ENCODE results near the gene TFF3. TPM values are rescaled to one million over a fixed set of nuclear protein-coding genes. Genes with fewer than 3 reads are reported as not detected.

TFF3 gene
- total RNA-seq, 1 donor from 2014 or later, result 30.9 TPM

DNA sequence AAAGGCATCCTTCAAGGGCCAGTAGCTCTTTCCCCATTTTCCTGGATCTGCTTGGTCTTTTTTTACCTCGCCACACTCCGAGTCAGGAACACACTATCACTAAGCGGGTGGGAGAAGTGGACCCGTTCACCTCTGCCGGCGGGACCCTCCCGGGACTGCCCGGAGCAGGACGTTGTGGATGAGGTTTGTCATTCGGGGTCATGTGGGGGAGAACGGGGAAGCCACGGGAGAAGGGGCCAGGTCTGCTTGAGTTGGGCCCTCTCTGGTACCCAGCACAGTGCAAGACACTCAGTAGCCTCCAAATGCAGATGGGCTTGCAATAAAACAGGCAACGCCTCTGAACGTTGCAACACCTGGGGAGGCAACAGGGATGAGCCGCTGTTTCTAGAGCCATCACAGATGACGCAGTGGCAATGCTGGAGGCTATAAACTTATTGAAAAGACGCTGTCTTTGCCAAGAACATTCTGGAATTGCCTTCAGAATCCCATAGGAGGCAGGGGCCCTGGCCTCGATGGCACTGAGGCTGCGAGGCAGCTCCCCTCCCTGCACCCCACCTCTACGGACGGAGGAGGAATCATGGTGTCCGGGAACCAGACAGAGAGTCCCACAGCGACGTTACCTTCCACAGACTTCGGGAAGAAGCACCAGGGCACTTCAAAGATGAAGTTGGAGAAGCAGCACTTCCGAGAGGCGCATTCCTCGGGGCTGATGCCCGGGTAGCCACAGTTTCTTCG is 31.8 kb upstream of the TFF3 start:
- DNase-seq, result no peak

DNA sequence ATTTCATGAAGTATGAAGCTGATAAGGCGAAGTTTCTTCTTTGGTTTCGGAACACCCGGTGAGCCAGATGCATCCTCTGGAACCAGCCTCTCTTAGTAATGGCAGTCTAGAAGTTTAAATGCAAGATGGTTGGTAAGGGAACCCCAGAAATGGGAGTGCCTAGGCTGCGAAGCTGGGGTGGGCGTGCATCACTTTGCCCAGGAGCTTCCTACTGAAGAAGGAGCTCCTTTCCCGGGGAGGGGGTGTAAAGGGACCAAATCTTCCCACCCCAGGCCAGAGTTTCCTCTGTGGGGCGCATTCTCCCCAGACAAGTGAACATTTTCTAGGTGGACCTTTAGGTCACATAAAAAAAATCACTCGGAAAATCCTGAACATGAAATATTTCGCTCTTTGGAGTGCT is 31.2 kb upstream of the TFF3 start:
- no peak for DNase-seq

DNA sequence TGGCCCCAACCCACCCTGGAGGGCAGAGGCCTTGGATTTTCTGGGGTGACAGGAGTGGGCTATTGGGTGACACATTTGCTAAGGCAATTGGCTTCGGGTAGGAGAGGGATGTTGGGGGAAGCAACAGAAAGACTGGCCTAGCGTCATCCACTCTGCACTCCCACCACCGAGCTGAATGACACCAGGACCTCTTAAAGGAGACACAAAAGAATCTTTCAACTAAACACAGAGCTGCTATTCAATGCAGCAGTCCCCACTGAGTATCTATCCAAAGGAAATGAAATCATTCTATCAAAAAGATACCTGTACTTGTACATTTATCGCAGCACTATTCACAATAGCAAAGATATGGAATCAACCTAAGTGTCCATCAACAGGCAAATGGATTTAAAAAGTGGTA is 29.4 kb upstream of the TFF3 start:
- DNase-seq, result no peak

DNA sequence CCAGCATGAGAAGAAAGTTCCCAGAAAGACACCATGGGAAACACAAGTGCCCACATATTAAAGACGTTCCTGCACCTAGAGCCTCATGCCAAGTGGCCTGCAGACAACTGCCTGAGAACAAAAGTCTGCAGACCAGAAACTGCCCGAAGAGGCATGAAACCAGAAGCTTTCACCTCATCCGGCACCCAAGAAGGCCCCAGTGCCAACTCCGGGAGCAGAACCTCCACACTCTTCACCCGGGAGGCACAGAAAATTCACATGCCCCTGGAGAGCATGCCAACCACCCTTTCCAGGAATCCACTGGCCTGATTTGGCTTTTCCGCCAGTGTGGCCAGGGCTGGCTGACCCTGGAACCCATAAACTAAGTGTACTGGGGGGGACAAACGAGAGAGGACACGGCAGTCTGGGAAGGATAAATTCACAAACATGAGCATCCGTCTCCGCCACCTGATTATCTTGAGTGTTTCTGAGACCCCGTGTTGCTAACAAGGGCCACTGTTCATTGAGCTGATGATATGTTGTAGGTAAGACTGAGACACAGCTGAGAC is 28.8 kb upstream of the TFF3 start:
- DNase-seq, result no peak

DNA sequence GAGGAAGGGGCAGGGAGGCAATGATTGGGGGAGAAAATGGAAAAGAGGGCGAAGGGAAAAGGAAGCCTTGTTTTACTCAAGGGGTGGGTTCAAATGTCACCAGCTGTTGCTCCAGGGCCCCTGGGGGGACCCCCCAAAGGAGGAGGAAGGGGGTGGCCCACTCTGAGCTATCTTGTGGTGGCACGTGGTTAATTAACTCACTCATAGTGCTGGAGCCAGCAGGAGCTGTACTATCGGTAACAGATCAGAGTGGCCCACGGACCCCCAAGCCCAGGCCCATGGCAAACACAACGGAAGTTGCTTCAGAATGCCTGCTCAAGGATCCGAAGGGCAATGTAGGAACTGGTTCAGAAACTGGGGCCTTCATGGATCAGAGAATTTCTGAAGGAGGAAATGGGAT is 28.3 kb upstream of the TFF3 start:
- no peak for DNase-seq

DNA sequence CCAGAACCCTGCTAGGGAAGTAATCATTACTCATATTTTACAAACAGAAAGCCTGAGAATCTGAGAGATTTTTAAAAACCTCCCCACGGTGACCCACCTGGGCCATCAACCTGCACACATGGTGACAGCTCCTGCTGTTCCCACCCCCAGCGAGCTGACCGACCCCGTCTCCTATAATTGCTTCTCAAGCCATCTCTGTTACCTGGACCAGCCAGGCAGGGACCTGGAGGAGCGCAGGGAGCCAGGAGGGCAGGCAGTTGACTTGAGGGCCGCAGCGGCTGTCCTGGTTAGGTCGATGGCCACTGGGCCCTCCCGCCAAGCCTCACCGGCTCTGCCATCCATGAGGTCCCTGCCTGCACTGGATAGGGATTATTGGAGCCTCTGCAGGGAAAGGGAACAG is 27.9 kb upstream of the TFF3 start:
- no peak for DNase-seq

DNA sequence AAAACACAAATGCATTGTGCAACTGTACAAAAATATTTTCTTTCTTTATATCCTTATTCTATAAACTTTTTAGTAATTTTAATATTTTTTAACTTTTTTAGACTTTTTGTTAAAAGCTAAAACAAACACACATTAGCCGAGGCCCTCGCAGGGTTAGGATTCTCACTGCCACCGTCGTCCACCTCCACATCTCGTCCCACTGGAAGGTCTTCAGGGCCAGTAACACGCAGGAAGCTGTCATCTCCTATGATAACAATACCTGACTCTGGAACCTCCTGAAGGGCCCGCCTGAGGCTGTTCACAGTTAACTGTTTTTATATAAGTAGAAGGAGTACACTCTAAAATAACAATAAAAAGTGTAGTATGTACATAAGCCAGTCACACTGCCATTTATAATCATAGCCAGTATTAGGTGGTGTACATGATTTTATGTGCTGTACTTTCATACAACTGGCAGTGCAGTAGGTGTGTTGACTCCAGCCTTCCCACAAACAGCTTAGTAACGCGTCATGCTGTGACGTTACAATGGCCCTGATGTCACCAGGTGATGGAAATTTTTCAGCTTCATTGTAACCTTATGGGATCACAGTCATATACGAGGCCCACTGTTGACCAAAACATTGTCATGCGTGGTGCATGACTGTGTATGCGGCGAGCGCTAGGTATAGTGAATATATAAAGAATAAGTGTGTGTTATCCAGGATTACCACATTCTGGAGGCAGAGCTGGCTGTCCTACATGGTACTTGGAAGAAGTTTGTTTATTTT is 26.8 kb upstream of the TFF3 start:
- DNase-seq, result no peak

DNA sequence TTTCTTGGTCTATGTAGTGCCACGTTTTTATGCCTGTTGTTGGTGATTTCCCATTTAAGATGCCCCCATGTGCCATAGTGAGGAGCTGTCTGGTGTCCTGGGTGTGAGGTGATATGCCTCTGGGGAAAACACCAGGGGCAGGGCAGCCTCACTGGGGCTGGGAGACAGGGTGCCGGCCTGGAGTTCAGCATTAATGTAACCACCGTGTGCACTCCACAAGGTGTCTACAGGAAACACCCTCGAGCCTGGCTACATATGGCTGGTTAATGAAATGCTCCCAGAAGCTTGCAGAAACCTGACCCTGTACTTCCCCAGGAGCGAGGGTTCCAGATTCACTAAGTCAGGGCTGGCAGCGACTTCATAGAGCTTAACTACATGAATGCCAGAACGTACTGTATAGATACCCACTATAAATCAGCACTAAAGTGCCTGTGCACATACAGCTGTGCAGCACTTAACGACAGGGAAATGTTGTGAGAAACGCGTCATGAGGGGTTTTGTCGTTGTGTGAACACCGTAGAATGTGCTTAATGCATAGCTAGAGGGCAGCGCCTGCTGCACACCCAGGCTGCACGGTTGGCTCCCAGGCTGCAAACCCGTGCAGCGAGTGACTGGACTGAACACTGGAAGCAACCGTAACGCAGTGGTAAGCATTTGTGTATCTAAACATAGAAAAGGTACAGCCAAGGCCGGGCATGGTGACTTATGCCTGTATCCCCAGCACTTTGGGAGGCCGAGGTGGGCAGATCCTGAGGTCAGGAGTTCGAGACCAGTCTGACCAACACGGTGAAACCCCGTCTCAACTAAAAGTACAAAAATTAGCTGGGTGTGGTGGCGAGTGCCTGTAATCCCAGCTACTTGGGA is 25.2 kb upstream of the TFF3 start:
- DNase-seq, result peak; percentile 47

DNA sequence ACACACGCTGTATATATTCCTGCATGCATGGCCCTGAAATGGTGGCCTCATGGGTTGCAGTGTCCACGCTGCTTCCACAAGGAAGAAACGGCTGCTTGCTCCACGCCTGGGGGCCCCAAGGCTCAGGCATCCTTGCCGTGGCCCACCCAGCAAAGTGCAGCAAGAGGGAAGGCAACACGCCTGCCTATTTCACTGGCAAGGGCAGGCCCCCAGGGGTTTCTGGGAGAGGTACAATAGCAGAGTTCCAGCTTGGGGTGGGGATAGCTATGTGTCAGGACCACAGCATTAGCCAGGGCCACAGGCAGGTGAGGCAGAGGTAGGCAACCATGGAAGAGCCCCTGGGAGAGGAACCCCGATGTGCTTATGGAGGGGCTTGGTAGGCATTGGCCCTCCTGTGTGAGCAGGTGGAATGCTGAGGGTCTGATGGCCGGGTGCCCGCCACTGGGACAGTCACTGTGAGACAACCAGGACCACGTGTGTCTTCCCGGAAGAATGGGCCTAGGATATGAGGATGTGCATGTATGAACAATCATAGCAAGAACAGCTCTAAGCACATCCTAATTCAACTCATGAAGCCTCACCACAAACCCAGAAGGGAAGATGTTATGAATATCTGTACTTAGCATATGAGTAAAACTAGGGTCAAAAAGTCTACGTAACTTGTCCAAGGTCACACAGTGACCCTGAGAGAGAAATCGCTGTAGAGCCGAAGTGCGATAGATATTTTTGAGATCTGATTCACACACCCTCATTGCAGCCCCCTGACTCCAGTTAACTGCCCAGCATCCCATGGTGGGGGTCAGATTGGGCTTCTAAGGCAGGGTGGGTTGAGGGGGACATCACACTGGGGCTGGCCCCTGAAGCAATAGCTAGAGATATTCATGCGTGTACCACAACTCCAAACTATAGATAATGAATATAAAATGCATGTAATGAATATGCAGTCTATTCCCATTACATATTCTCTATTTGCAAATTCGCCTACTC is 23.8 kb upstream of the TFF3 start:
- DNase-seq, result no peak

DNA sequence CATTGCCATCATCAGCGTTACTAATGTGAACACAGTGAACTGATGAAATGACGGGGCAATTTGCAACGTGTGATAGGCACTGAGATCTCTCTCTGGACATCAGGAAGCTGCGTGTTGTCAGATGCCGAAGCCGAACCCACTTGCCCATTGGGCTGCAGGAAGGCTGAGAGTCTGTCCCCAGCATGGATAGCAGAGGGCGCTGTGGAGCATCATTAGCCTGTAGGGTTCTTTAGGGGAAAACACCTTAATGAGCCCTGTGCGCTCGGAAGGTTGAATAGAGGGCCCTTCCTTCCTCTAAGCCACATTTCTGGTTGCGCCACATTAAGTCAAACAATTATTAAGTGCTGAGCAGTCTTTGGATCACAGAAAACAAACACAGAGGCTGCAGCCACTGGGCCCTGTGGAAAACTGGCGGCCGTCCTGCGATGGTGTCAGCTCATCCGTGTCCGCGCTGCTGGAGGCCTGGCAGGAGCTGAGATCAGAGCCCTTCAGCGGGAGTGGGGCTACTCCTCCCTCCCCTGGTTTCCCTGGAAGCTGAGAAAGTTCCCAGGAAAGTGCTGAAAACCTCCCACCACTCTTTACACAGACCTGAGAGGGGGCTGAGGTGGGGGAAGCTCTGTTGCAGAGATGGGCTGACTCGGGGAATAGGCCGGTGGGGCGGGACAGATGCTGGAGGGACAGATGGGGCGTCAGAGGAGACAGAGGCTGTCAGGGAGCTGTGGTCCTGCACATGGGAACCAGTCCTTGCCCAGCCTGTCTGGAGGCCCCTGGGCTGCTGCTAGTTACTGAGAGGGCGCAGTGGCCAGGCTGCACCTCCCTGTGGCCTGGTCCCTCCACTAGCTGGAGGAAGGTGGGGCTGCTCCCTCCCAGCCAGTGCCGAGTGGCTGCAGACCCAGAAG is 22.9 kb upstream of the TFF3 start:
- DNase-seq, result peak; percentile 73

DNA sequence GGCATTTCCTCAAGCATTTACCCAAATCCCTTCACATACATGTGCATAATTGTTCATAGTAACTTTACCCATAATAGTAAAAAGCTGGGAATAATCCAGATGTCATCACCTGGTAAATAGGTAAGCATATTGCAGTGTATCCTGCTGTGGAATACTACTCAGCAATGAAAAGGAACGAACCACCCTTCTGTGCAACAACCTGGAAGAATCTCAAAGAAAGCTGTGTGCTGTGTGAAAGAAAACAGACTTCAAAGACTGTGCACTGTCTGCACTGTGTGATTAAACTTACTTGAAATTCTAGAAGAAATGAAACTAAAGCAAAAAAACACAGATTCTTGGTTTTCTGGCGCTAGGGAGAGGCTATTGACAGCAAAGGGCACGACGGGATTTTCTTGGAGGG is 22.1 kb upstream of the TFF3 start:
- DNase-seq, result no peak

DNA sequence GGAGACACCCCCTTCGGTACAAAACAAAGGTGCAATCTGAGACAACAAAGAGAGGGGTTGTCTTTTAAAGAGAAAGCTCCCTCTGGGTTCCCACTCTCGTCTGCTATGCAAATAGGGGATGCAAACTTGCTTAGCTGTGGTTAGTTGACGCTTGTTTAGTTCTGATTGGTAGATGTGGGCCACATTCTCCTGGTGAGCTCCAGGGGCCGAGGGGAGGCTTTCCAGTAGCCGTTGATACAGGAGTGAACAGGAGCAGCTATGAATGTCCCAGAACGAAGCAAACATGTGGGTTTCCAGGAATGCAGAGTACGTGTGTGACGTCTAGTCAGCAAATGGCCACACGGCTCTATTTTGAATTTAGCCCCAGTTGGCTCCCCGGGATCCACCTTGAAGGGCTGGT is 20.8 kb upstream of the TFF3 start:
- DNase-seq, result peak; percentile 28

DNA sequence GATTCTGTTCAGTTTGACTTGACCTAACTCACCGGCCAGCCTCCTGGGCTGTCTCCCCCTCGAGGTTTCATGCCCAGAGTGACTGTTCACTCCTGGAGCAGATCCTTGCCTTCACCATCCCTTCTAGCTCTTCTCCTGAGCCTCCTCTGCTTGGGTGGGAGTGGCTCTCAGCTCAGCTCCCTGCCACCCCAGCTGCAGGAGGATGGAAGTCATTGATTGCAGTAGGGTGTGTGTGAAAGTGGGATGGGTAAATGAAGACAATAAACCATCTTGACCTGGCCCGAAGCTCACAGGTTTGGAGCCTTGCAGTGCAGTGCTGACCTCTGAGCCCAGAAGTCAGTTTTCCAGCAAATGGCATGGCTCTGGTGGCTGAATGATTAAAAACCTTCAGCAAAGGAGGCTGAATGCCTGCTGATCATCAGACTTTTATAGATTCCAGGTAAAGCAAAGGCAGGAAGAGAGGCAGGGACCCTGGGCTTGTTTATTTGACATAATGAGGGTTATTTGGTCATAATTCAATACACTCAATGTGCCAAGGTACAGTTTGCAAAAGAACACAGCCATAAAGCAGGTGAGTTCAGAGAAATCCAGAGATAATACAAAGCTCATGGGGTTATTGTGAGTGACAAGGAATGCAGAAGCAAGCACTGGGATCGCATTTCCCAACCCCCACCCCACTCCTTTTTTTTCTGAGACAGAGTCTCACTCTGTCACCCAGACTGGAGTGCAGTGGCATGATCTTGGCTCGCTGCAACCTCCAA is 17.5 kb upstream of the TFF3 start:
- DNase-seq, result no peak

DNA sequence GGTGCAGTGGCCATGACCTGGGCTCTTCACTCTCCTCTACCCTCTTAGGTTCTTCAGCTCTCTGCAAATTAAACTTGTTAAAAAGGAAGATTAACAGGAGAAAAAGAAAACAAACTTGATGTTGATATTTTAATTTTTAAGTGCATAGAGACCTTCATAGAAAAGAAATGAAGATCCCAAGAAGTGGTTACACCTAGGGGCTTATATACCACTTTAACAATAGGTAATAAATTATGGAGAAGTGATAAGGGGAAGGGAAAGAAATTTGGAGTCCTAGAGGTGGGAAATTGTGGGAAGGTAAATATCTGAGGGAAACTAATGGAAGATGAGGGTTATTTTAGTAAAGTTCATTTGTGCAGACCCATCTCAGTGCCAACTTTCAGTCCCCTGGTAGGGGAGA is 16.5 kb upstream of the TFF3 start:
- no peak for DNase-seq

DNA sequence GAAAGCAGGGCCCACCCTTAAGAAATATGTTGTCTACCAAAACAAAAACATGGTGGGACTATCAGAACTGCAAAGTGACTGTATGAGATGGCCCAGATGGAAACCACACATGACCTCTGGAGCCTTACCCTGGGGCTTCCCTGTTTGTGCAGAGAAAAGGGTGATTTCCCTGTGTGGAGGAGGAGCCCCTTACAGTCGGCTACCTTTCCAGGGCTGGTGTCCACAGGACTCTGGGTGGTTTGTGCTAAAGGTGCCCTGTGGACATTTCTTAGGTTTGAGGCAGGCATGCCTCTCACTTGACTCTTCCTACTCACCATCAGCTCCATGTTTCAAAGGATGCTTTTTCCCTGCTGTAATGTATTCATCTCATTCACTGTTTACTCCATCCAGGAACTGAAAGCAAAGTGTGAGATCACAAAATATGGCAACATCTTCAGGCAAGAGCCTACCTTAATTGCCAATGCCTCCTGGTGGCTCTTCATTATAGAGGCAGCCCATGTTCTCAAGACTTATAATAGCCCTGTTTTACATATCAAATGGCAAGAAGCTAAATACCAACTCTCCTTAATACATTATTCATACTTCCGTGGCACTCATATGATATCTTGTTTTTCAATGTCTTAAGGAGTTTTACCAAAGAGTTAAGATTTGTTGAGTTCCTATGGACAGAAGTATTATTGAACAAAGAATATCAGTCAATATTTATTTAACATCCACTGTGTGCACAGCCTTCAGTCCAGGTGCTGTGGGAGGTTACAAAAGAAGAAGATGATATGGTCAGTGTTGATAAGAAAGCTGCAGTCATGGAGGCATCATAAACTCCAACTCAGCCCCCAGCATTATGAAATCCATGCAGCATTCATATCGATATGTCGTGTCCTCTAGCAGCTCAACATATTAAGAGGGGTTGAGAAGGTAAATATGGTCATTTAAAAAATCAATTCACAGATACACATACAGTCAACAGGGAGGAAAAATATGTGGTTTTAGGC is 15.5 kb upstream of the TFF3 start:
- no peak for DNase-seq

DNA sequence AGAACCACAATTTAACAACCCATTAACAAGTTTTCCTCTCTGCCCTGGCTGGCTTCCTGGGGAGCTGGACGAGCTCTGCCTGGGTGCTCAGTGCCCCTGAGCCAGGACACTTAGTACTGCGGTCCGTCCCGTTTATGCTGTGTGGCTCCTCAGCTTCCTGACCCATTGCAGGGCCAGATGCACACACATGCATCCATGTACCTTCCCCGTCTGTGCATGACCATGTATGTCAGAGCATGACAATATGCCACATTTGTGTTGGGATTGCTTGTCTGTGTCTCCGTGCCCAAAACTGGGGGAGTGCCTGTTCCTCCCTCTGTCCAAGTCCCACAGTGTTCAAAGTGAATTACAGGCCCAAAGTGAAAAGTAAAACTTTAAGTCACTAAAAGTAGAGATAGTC is 9.7 kb upstream of the TFF3 start:
- DNase-seq, result no peak

DNA sequence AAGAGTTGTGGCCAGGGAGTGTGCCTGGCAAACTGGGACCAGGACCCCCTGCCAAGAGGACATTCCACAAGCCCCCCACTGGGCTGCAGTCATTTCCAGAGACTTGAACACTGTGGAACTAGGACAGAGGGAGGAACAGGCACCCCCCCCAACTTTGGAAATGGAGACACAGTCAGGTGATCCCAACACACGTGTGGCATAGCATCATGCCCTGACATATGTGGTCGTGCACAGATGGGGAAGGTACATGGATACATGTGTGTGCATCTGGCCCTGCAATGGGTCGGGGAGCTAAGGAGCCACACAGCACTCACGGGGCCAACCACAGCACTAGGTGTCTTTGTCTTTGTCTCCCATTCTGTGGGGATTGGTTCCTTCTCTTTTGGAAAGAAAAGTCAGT is 6.6 kb upstream of the TFF3 start:
- no peak for DNase-seq

DNA sequence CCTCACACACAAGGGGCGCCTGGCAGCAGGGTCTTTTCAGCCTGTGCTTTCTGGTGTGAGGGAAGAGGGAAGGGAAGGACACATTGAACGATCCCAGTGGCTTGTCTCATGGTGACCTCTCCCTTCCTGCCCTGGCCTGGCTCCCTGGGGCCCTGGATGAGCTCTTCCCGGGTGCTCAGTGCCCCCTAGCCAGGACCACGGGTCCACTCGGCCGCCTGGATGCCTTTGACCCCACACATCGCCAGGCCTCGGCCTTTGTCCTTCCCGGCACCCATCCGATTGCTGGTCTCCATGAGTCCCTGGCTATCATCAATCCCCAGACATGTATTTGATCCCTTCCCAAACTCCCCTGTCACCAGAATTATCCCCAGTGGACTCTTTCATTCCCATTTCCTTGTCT is 6.0 kb upstream of the TFF3 start:
- no peak for DNase-seq

Data from tongue (tissue), 2 donors.